ENCODE measurements around the gene SERTM2. TPM values are rescaled to one million over a fixed set of nuclear protein-coding genes. Genes with fewer than 3 reads are reported as not detected.

SERTM2 gene
- total and polyA plus RNA-seq, 2 experiments from 2014 or later: 0.27 to 0.59 TPM

GRCh38 chrX:111568354-111568753 lies 56.9 kb downstream of the SERTM2 start:
- DNase-seq (ENCODE audit: low spot score): peak; percentile 63
- ATAC-seq: peak; percentile 85
- H3K27me3 Mint-ChIP-seq (ENCODE audit: insufficient read depth, low read depth, poor library complexity): peaks cover 4% of the 10 kb centered on the region

GRCh38 chrX:111568817-111569216 lies 57.4 kb downstream of the SERTM2 start:
- Mint-ChIP-seq H3K4me1 (no peaks in the 10 kb centered on the region; the same call in 2 of the 3 replicates), H3K9me3 (no peaks in the 10 kb centered on the region; the same call in 2 of the 3 replicates)
- no peaks in the 10 kb centered on the region for H3K9me2 ChIP-seq (ENCODE audit: insufficient read depth)

More at GRCh38 chrX:111568354-111568753, 56.9 kb downstream of the SERTM2 start:
- Mint-ChIP-seq H3K36me3 (ENCODE audit: low read depth) (no peaks in the 10 kb centered on the region), H3K9me3 (no peaks in the 10 kb centered on the region; the same call in 2 of the 3 replicates), H3K4me3 (no peak overlapping the region), H3K27ac (no peak overlapping the region), H3K4me1 (no peaks in the 10 kb centered on the region; the same call in 2 of the 3 replicates)
- Histone ChIP-seq H3K27ac (ENCODE audit: low read depth) (no peak overlapping the region), H3K79me2 (replicated peaks; ENCODE audit: insufficient read depth) (no peaks in the 10 kb centered on the region), H4K20me1 (replicated peaks; ENCODE audit: insufficient read depth) (no peaks in the 10 kb centered on the region), H3K4me2 (no peak overlapping the region), H3K36me3 (ENCODE audit: insufficient read depth) (no peaks in the 10 kb centered on the region), H3K27me3 (ENCODE audit: insufficient read depth) (no peaks in the 10 kb centered on the region), H3F3A (replicated peaks; ENCODE audit: low read depth) (no peaks in the 10 kb centered on the region), H3K9me2 (ENCODE audit: insufficient read depth) (no peaks in the 10 kb centered on the region), H3K4me3 (no peak overlapping the region), H2AFZ (no peak overlapping the region), H3K4me1 (ENCODE audit: insufficient read depth) (no peaks in the 10 kb centered on the region; the same call in 1 of the 2 replicates)
- TF ChIP-seq EZH2phosphoT487 (IDR thresholded peaks at IDR 0.05; ENCODE audit: unreplicated experiment) (no peak), CTCF (conservative IDR thresholded peaks at IDR 0.05; ENCODE audit: low read depth in 2 of 2) (peak; percentile 61 to 72)

More at GRCh38 chrX:111568817-111569216, 57.4 kb downstream of the SERTM2 start:
- DNase-seq (ENCODE audit: low spot score) (no peak), ATAC-seq (no peak)
- Histone ChIP-seq H3K79me2 (replicated peaks; ENCODE audit: insufficient read depth) (no peaks in the 10 kb centered on the region), H2AFZ (no peak overlapping the region), H3K36me3 (ENCODE audit: insufficient read depth) (no peaks in the 10 kb centered on the region), H3K27ac (ENCODE audit: low read depth) (no peak overlapping the region), H3K4me2 (no peak overlapping the region), H3F3A (replicated peaks; ENCODE audit: low read depth) (no peaks in the 10 kb centered on the region), H3K4me3 (no peak overlapping the region), H3K4me1 (ENCODE audit: insufficient read depth) (no peaks in the 10 kb centered on the region; the same call in 1 of the 2 replicates), H3K27me3 (ENCODE audit: insufficient read depth) (no peaks in the 10 kb centered on the region), H4K20me1 (replicated peaks; ENCODE audit: insufficient read depth) (no peaks in the 10 kb centered on the region)
- Mint-ChIP-seq H3K36me3 (ENCODE audit: low read depth) (no peaks in the 10 kb centered on the region), H3K27ac (no peak overlapping the region), H3K4me3 (no peak overlapping the region), H3K27me3 (ENCODE audit: insufficient read depth, low read depth, poor library complexity) (peaks cover 4% of the 10 kb centered on the region)
- TF ChIP-seq EZH2phosphoT487 (IDR thresholded peaks at IDR 0.05; ENCODE audit: unreplicated experiment) (no peak), EZH2 (IDR thresholded peaks at IDR 0.05; ENCODE audit: low read depth, unreplicated experiment) (no peak), ZNF331 (CRISPR knock-in tag; IDR thresholded peaks at IDR 0.05; ENCODE audit: low read depth) (no peak), POLR2AphosphoS5 (IDR thresholded peaks at IDR 0.05; ENCODE audit: low read depth) (no peak), ZNF114 (CRISPR knock-in tag; IDR thresholded peaks at IDR 0.05) (no peak)

Other genes with a start within 250 kb of the SERTM2 start
- 5.1 and 6.3 TPM in 2 replicates for gene CAPN6, start 241.2 kb upstream of the SERTM2 start, total RNA-seq (2014; rRNA removed; shearing (Covaris generic))
- gene CAPN6, start 241.2 kb upstream of the SERTM2 start, polyA plus RNA-seq (2016; fragmentation: Nextera tagmentation; extraction: Ambion mirVana): 3.8 and 4.5 TPM in 2 replicates
- 2.4 and 3.0 TPM in 2 replicates for gene DCX, start 99.5 kb upstream of the SERTM2 start, total RNA-seq (2014; rRNA removed; shearing (Covaris generic))
- 0.54 and 0.66 TPM in 2 replicates for gene DCX, start 99.5 kb upstream of the SERTM2 start, polyA plus RNA-seq (2016; fragmentation: Nextera tagmentation; extraction: Ambion mirVana)
- gene ALG13, start 169.5 kb downstream of the SERTM2 start, total RNA-seq (2014; rRNA removed; shearing (Covaris generic)): 54.2 and 54.8 TPM in 2 replicates
- gene ALG13, start 169.5 kb downstream of the SERTM2 start, polyA plus RNA-seq (2016; fragmentation: Nextera tagmentation; extraction: Ambion mirVana): 57.6 and 58.7 TPM in 2 replicates

Data from GM23338 (cell line).